ENCODE results near the gene IL20.

DNA sequence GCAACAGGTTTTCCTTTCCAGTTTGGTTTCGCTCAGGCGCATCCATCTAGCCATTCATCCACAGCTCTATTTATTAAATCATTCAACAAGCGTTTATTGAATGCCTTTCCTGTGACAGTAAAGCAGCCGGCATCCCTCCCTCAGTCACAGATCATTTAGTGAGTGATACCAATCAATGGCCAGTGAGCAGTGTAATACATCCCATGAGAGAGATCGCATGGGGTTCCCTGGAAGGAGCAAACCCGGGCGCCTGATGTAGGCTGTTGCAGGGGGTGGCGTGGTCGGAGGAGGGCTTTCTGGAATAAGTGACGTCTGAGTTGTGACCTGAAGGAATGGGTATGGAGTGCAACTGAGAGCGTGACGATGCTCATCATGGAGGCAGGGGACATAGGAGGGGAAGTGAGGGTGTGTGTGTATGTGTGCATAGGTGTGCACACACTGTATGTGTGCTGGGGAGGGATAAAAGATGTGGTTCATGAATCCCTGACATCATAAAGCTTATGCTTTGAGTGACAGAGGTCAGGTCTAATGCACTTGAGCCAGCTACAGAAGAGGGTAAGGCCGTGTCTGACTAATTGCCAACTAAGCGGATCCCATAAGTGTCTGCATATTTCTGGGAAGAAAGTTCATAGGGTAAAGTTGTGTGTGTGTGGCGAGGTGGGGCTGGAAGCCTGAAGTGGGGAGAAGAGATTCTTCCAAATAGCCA, 49.8 kb downstream of the IL20 start:
- TF ChIP-seq ZSCAN5A (tag by site-specific recombination; IDR thresholded peaks at IDR 0.05) (no peak), CTCF (tag by site-specific recombination; IDR thresholded peaks at IDR 0.05) (no peak), ZNF513 (tag by site-specific recombination; IDR thresholded peaks at IDR 0.05) (no peak), KLF16 (tag by site-specific recombination; IDR thresholded peaks at IDR 0.05) (no peak), REST (tag by site-specific recombination; IDR thresholded peaks at IDR 0.05) (no peak)
- TF ChIP-seq, protein P1, sequence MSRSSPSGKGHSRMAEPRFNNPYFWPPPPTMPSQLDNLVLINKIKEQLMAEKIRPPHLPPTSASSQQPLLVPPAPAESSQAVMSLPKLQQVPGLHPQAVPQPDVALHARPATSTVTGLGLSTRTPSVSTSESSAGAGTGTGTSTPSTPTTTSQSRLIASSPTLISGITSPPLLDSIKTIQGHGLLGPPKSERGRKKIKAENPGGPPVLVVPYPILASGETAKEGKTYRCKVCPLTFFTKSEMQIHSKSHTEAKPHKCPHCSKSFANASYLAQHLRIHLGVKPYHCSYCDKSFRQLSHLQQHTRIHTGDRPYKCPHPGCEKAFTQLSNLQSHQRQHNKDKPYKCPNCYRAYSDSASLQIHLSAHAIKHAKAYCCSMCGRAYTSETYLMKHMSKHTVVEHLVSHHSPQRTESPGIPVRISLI (tag by site-specific recombination; IDR thresholded peaks at IDR 0.05) = no peak
- TF ChIP-seq, protein P2, sequence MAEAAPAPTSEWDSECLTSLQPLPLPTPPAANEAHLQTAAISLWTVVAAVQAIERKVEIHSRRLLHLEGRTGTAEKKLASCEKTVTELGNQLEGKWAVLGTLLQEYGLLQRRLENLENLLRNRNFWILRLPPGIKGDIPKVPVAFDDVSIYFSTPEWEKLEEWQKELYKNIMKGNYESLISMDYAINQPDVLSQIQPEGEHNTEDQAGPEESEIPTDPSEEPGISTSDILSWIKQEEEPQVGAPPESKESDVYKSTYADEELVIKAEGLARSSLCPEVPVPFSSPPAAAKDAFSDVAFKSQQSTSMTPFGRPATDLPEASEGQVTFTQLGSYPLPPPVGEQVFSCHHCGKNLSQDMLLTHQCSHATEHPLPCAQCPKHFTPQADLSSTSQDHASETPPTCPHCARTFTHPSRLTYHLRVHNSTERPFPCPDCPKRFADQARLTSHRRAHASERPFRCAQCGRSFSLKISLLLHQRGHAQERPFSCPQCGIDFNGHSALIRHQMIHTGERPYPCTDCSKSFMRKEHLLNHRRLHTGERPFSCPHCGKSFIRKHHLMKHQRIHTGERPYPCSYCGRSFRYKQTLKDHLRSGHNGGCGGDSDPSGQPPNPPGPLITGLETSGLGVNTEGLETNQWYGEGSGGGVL (tag by site-specific recombination; IDR thresholded peaks at IDR 0.05) = no peak

All from HEK293 (cell line).